GM19240 (cell line): ENCODE data around the gene EOGT.

Experiments
- DNase-seq: peaks from one replicate; pipeline ENCODE4 v3.0.0; 2011; ENCODE audit warnings: low spot score; ENCODE audit not compliant: insufficient read length

The EOGT gene

GRCh38 chr3:69013253-69014021, at the start of gene EOGT:
Gene EOGT, minus strand, starts transcription at chr3:69013684. Its CDS starts 3,838 bp downstream, at chr3:69009846.
- DNase-seq: peak; percentile 53

GRCh38 chr3:69059688-69060087, 46.2 kb upstream of the EOGT start:
- no peak for DNase-seq

- DNase-seq: no peak
These were observed 45.4 kb upstream of the EOGT start for GRCh38 chr3:69058947-69059224.

GRCh38 chr3:69058180-69058946, 44.9 kb upstream of the EOGT start:
- no peak for DNase-seq

GRCh38 chr3:69052472-69052898, 39.0 kb upstream of the EOGT start:
- DNase-seq: no peak

- peak; percentile 41 for DNase-seq
These were observed 38.4 kb upstream of the EOGT start, which contains the start of gene TMF1 for GRCh38 chr3:69051756-69052471. Gene TMF1, minus strand, starts transcription at chr3:69052333. Its CDS starts 247 bp downstream, at chr3:69052086.

GRCh38 chr3:69048990-69049389, 35.5 kb upstream of the EOGT start:
- no peak for DNase-seq

GRCh38 chr3:69044608-69045007, 31.1 kb upstream of the EOGT start:
- DNase-seq: no peak

GRCh38 chr3:69033470-69033869, 20.0 kb upstream of the EOGT start:
- no peak for DNase-seq

GRCh38 chr3:69032737-69033136, 19.3 kb upstream of the EOGT start:
- DNase-seq: no peak

- DNase-seq: no peak
These were observed 18.7 kb upstream of the EOGT start for GRCh38 chr3:69032142-69032541.

- no peak for DNase-seq
These were observed 18.2 kb upstream of the EOGT start for GRCh38 chr3:69031635-69032034.

- DNase-seq: no peak
These were observed 7.4 kb upstream of the EOGT start for GRCh38 chr3:69020857-69021256.

GRCh38 chr3:69020424-69020823, 6.9 kb upstream of the EOGT start:
- DNase-seq: no peak

- no peak for DNase-seq
These were observed 3.4 kb upstream of the EOGT start for GRCh38 chr3:69016901-69017300.

GRCh38 chr3:69016102-69016501, 2.6 kb upstream of the EOGT start:
- no peak for DNase-seq

- DNase-seq: no peak
These were observed 617 bp upstream of the EOGT start for GRCh38 chr3:69014022-69014580.

GRCh38 chr3:69012800-69013252, 658 bp downstream of the EOGT start:
- DNase-seq: peak; percentile 8

GRCh38 chr3:69012100-69012799, 1.2 kb downstream of the EOGT start:
- DNase-seq: no peak

GRCh38 chr3:69011096-69011730, 2.3 kb downstream of the EOGT start:
- DNase-seq: no peak
